Measurements from ENCODE around the gene CFAP20. TPM values are rescaled to one million over a fixed set of nuclear protein-coding genes. Genes with fewer than 3 reads are reported as not detected.
A peak's percentile ranks its signal among the peaks of the same experiment; 100 is the strongest.

The CFAP20 gene
- total and polyA plus RNA-seq, 2 experiments from 2014 or later: 61.1 to 81.7 TPM

DNA sequence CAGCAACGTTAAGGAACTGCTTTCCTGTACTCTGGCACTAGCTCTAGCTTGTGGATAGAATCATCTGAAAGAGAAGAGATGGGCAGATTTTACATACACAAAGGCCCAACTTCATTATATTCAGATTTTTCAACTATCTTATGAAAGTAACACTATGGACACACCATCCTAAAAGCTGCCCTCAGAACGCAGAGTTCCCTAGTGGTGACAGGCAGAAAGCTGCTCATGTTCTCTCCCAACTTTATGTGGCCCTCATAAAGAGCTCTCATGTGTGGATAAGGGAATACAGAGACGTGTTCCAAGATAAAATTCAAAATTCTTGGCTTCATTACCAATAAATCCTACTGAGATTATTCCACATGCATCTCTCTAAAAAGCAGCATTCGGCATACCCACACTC is 1.5 kb downstream of the CFAP20 start:
- no peak for ATAC-seq
- Histone ChIP-seq H4K20me1 (replicated peaks; ENCODE audit: insufficient read depth) (peaks cover 43% of the 10 kb centered on the region), H3K36me3 (ENCODE audit: insufficient read depth) (no peaks in the 10 kb centered on the region), H3K4me2 (peak overlapping the region; percentile 95), H3F3A (replicated peaks; ENCODE audit: low read depth) (peaks cover 3% of the 10 kb centered on the region; the same call in 1 of the 2 replicates), H3K27me3 (ENCODE audit: insufficient read depth) (no peaks in the 10 kb centered on the region), H3K79me2 (replicated peaks; ENCODE audit: insufficient read depth) (peaks cover 59% of the 10 kb centered on the region), H2AFZ (no peak overlapping the region), H3K4me3 (peak overlapping the region; percentile 83), H3K27ac (ENCODE audit: low read depth) (no peak overlapping the region), H3K9me2 (ENCODE audit: insufficient read depth) (no peaks in the 10 kb centered on the region), H3K4me1 (ENCODE audit: insufficient read depth) (peaks cover 21% of the 10 kb centered on the region)
- Mint-ChIP-seq H3K27ac (no peak overlapping the region), H3K27me3 (ENCODE audit: insufficient read depth, low read depth, poor library complexity) (peaks cover 5% of the 10 kb centered on the region), H3K9me3 (peaks cover 4% of the 10 kb centered on the region; the same call in 2 of the 3 replicates), H3K36me3 (ENCODE audit: low read depth) (peaks cover 4% of the 10 kb centered on the region; the same call in 2 of the 3 replicates), H3K4me1 (peaks cover 23% of the 10 kb centered on the region), H3K4me3 (peak overlapping the region; percentile 89)
- no peak for TF ChIP-seq STAT1 (IDR thresholded peaks at IDR 0.05; ENCODE audit: unreplicated experiment)
- TF ChIP-seq, protein P1, sequence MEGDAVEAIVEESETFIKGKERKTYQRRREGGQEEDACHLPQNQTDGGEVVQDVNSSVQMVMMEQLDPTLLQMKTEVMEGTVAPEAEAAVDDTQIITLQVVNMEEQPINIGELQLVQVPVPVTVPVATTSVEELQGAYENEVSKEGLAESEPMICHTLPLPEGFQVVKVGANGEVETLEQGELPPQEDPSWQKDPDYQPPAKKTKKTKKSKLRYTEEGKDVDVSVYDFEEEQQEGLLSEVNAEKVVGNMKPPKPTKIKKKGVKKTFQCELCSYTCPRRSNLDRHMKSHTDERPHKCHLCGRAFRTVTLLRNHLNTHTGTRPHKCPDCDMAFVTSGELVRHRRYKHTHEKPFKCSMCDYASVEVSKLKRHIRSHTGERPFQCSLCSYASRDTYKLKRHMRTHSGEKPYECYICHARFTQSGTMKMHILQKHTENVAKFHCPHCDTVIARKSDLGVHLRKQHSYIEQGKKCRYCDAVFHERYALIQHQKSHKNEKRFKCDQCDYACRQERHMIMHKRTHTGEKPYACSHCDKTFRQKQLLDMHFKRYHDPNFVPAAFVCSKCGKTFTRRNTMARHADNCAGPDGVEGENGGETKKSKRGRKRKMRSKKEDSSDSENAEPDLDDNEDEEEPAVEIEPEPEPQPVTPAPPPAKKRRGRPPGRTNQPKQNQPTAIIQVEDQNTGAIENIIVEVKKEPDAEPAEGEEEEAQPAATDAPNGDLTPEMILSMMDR (conservative IDR thresholded peaks at IDR 0.05; ENCODE audit: low read depth in 2 of 2): peak in 1 of 2 experiments; percentile 25; a peak in 1 of 4 replicates
- no peak for DNase-seq (ENCODE audit: low spot score)

DNA sequence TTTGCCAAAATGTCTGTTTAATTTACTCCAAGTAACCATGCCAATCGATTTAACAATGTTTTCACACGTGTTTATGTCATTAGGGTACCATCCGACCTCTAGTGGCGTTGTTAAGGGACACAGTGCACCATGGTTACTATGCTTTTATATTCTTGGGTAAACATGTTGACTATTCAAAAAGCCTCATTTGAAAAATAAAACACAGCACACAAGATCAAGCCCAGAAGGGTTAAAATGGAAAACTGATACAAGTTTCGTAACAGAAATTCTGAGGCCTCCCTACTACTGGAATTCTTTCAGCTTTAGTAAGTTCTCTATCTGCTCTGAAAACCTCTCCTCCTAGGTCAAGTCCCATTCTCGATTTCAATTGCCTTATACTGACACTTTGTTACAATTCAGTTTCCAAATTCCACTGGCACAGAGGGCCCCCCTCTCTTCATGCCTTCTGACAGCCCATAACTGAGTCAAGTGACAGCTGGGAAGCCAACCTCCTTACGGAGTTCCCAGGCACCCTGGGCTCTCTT is 2.1 kb downstream of the CFAP20 start:
- Mint-ChIP-seq H3K4me3 (peak overlapping the region; percentile 89), H3K27ac (no peak overlapping the region), H3K9me3 (peaks cover 4% of the 10 kb centered on the region; the same call in 2 of the 3 replicates), H3K36me3 (ENCODE audit: low read depth) (peaks cover 4% of the 10 kb centered on the region; the same call in 2 of the 3 replicates), H3K4me1 (peaks cover 23% of the 10 kb centered on the region), H3K27me3 (ENCODE audit: insufficient read depth, low read depth, poor library complexity) (peaks cover 5% of the 10 kb centered on the region)
- Histone ChIP-seq H3K4me2 (peak overlapping the region; percentile 95), H3K27me3 (ENCODE audit: insufficient read depth) (no peaks in the 10 kb centered on the region), H2AFZ (no peak overlapping the region), H3K27ac (ENCODE audit: low read depth) (no peak overlapping the region), H3K9me2 (ENCODE audit: insufficient read depth) (no peaks in the 10 kb centered on the region), H3K36me3 (ENCODE audit: insufficient read depth) (no peaks in the 10 kb centered on the region), H3K4me1 (ENCODE audit: insufficient read depth) (peaks cover 21% of the 10 kb centered on the region), H4K20me1 (replicated peaks; ENCODE audit: insufficient read depth) (peaks cover 48% of the 10 kb centered on the region), H3K4me3 (peak overlapping the region; percentile 83), H3F3A (replicated peaks; ENCODE audit: low read depth) (peaks cover 3% of the 10 kb centered on the region; the same call in 1 of the 2 replicates), H3K79me2 (replicated peaks; ENCODE audit: insufficient read depth) (peaks cover 64% of the 10 kb centered on the region)
- ATAC-seq (no peak), DNase-seq (ENCODE audit: low spot score) (peak; percentile 52)
- TF ChIP-seq, protein P1 (conservative IDR thresholded peaks at IDR 0.05; ENCODE audit: low read depth in 2 of 2): peak; percentile 47 to 49
- no peak for TF ChIP-seq JUNB (IDR thresholded peaks at IDR 0.05; ENCODE audit: unreplicated experiment)

DNA sequence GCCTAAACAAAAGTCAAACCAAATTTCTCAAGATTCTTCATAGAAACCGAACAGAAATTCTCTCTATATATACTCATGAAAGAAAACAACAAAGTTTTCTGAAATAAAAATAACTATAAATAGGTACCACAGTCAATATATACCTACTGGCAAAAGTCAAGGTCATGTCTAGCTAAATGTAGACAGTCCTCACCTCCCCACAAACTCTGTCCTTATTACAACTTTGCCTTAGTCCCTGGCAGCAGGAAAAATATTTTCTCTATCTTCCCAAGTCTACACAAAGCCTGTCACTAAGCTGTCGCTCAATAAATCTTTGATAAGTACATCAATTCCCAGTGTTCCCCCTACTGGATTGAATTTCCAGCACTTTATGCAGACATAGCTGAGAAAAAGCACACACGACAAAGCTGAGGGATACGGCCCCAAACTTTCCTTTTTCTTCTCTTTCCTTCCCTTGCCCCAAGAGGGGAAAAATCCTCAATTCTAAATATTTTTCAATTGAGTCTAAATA is 2.7 kb downstream of the CFAP20 start:
- Mint-ChIP-seq H3K4me1 (peaks cover 29% of the 10 kb centered on the region), H3K27ac (no peak overlapping the region), H3K27me3 (ENCODE audit: insufficient read depth, low read depth, poor library complexity) (peaks cover 5% of the 10 kb centered on the region), H3K4me3 (no peak overlapping the region), H3K9me3 (peaks cover 4% of the 10 kb centered on the region; the same call in 2 of the 3 replicates), H3K36me3 (ENCODE audit: low read depth) (peaks cover 4% of the 10 kb centered on the region; the same call in 2 of the 3 replicates)
- Histone ChIP-seq H3K36me3 (ENCODE audit: insufficient read depth) (no peaks in the 10 kb centered on the region), H3K4me3 (no peak overlapping the region), H3K27ac (ENCODE audit: low read depth) (no peak overlapping the region), H3K4me1 (ENCODE audit: insufficient read depth) (peaks cover 23% of the 10 kb centered on the region), H3K27me3 (ENCODE audit: insufficient read depth) (no peaks in the 10 kb centered on the region), H3K4me2 (no peak overlapping the region), H3F3A (replicated peaks; ENCODE audit: low read depth) (peaks cover 3% of the 10 kb centered on the region; the same call in 1 of the 2 replicates), H4K20me1 (replicated peaks; ENCODE audit: insufficient read depth) (peaks cover 50% of the 10 kb centered on the region), H3K9me2 (ENCODE audit: insufficient read depth) (no peaks in the 10 kb centered on the region), H3K79me2 (replicated peaks; ENCODE audit: insufficient read depth) (peaks cover 69% of the 10 kb centered on the region), H2AFZ (no peak overlapping the region)
- ATAC-seq: no peak
- DNase-seq (ENCODE audit: low spot score): no peak
- no peak for TF ChIP-seq NANOG (IDR thresholded peaks at IDR 0.05; ENCODE audit: borderline replicate concordance)
- no peak for TF ChIP-seq STAT1 (IDR thresholded peaks at IDR 0.05; ENCODE audit: unreplicated experiment)
- TF ChIP-seq EZH2 (IDR thresholded peaks at IDR 0.05; ENCODE audit: low read depth, unreplicated experiment): no peak
- no peak for TF ChIP-seq POLR2AphosphoS5 (IDR thresholded peaks at IDR 0.05; ENCODE audit: low read depth)

Data from GM23338 (cell line).